Kidney tubule cell (primary cell): ENCODE data around the gene TMEM53.

Source experiments
- DNase-seq: peaks from one replicate; pipeline ENCODE4 v3.0.0-alpha.2; 2018; ENCODE audit warnings: low spot score

Gene TMEM53

GRCh38 chr1:44646261-44647110 is 27.8 kb downstream of the TMEM53 start:
- no peak for DNase-seq

DNA sequence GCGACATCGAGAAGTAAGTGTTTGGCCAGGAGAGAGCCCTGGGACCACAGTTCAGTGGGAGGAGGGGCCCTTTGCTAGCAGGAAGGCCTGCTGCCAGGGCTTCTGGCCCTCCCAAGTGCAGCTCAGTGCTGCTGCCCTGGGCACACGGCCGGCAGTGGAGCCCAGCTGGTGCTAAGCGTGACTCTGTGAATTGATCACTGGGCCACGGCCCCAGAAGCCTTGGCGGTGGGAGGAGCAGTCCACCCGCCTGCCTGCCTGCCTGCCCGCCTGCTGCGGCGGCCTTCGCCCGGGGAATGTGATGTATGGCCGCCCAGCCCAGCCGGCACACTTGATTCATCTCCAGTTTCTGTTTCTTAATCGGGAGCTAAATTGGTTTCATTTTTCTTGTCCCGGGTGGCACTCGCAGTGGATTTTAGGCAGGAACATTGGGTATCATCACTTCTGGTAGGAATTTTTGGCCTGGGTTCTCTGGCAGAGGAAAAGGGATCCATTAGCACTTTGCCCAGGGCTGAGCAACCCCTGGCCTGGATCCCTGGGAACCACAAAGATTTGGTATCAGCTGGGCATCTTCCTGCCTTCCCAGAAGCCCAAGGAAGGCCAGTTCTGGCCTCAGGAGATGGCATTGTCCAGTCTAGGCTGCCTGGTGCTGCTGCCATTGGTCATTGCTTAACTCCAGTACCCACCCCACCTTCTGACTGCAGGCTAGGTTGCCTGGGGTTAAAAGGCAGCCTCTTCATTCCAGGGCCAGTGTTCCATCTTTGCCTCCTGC is 28.6 kb downstream of the TMEM53 start:
- DNase-seq, result no peak

DNA sequence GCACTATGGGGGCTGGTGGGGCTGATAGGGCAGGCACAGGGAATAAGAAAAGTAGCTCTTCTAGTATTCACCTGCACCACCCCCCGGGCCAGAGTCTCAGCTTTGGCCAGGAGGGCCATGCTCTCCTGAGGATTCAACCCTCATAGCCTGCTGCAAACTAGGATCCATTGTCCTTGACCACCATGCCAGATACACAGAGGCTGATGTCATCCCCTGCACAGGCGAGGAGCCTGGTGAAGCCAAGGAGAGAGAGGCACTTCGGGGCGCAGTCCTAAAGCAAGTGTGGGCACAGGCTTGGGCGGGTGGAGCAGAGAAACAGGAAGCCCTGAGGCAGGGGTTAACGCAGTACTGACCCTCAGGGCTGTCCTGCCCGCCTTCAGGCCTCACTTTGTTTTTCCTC is 29.5 kb downstream of the TMEM53 start:
- DNase-seq, result no peak

DNA sequence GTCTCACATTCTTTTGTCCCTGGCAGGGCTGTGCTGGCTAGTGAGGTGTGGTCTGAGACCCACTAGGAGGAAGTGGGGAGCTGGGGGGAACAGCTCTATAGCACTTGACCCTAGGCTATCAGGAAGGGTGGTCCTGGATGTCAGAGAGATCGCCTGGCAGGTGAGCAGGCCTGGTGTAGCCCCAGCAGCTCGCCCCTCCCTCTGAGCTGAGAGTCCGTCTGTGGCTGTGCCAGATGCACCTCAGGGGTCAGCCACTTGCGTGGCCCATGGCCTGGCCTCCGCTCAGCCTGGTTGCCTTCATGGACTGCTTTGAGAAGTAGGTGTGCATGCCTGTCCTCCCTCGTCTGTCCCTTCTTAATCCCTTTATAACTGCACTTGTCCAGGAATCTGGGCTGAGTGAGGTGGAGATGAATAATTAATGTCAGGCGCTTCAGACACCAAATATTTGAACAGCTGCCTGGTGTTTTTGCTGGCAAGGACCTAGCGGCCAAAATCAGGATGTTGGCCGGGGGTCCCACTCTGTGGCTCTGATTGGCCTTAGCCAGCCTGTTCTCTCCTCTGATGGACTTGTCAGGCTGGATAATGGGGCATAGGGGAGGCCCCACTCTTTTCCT is 30.5 kb downstream of the TMEM53 start:
- DNase-seq, result no peak

DNA sequence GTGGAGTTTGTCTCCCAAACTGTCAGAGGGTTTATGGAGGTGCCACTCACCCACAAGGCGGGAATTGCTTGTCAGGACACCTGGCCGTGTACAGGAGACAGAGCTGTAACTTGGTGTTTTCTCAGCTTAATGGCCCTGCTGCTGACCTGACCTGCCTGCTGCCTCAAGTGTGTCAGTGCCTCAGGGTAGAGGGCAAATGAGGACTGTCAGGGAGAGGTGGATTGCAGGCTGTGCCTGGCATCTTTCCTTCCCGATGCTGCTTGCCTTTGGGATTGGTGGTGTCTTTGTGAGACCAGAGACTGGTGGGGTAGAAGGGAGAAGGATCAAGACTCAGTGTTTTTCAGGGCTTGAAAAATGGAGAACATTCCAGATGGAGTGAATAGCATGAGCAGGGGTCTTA is 31.4 kb downstream of the TMEM53 start:
- DNase-seq, result no peak

DNA sequence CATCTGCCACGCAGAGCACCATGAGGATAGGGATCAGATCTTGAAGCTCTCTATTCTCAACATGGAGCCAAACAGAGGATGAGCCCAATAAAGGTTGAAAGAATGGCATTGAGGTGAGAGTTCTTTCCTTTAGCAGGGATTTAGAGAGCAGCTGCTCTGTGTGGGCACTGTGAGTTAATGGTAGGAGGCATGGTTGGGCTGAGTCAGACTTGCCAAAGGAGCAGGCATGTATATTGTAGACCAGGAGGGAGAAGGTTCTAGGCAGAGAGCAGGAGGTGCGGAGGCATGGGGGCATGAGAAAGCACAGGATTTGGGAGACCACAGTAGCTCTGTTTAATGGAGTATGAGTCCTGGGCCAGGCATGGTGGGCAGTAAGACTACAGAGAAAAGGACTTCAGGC is 32.0 kb downstream of the TMEM53 start:
- no peak for DNase-seq

- no peak for DNase-seq
Observed at GRCh38 chr1:44641126-44642102, 32.9 kb downstream of the TMEM53 start.

- no peak for DNase-seq
Observed at GRCh38 chr1:44640200-44640853, 34.0 kb downstream of the TMEM53 start.

- no peak for DNase-seq
Observed at GRCh38 chr1:44637702-44638411, 36.4 kb downstream of the TMEM53 start.

DNA sequence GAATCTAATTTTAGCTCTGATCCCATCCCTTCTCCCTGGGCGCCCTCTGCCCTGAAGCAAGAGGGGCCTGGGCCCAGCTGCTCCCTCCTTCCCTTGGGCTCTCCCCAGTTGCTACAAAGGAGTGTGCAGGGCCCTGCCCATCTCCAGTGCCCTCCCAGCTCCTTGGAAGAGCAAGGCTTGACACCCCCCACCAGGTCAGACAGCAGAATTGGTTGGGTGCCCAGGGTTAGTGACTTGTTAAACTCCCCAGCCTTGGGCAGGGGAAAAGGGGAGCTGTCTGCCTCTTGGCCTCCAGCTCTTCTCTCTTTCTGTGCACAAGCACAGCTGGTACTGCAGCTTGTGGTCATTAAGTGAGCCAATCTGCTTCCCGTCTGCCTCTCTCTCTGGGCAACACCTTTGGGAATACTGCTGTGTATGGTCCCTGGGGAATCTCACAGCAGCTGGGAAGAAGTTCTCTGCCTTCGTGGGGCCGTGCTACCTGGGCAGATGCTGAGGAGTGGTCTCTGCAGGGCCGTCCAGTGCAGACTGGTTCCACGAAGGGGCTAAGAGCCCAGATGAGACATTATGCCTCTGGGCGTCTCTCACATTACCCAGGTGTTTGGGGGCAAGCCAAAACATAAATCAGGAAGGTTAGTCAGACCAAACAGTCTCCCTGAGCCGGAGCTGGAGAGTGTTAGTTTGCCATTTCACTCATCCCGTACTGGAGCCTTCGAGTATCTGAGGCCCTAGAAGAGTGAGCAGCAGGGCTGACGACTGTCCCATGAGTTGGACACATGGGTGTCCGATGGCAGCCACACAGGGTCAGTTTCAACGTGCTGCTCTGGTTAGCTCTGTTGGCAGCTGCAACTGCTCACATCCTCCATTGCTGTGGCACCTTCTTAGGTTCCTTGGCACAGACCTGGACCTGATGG is 37.3 kb downstream of the TMEM53 start:
- no peak for DNase-seq

- DNase-seq, result no peak
Observed at GRCh38 chr1:44636083-44636687, 38.1 kb downstream of the TMEM53 start.

GRCh38 chr1:44635439-44635838 is 38.8 kb downstream of the TMEM53 start:
- DNase-seq, result no peak

GRCh38 chr1:44634606-44635189 is 39.6 kb downstream of the TMEM53 start:
- DNase-seq, result no peak

DNA sequence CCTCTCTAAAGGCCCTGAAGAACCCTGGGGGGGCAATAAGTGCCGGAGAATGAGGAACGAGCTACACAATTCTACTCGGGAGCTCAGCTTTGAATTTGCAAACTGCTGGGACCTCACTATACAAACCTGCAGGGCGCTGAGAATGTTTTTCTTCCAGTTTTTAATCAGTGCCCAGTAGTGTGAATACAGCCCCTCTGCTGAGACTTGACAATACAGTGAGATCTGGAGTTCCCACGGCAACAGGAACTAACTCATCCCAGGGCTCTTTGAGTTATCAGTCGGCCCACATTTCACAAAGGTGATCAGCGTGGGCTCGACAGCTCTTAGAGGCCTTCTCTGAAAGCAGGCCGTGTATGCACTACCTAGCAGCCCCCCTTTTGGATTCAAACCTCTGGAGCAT is 41.7 kb downstream of the TMEM53 start:
- DNase-seq, result peak; percentile 32

GRCh38 chr1:44631647-44632539 is 42.4 kb downstream of the TMEM53 start:
- peak; percentile 88 for DNase-seq

GRCh38 chr1:44631333-44631646 is 43.0 kb downstream of the TMEM53 start:
- DNase-seq, result no peak

DNA sequence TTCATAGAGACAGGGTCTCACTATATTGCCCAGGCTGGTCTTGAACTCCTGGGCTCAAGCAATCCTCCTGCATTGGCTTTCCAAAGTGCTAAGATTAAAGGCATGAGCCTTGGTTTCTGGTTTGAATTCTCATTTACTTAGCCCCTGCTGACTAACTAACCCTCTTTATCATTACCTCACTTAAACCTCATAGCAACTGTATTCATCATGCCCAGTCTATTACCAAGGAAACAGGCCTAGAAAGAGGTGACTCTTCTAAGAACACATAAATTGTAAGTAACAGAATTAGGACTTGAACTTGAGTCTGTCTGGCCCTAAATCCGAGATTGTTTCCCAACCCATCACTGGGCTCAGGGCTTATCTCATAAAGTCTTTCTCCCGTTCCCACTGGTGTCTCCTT is 44.2 kb downstream of the TMEM53 start:
- DNase-seq, result peak; percentile 84
